Measurements from ENCODE around the gene TLR6. TPM values are rescaled to one million over a fixed set of nuclear protein-coding genes. Genes with fewer than 3 reads are reported as not detected.
A peak's percentile ranks its signal among the peaks of the same experiment; 100 is the strongest.
"Not testable (repeated sequence)": the region's sequence is repeated elsewhere in the genome, so short reads cannot be mapped to it uniquely, and the experiment has no call there.

The TLR6 gene
- total RNA-seq, 1 experiment from 2014 or later = 1.4 TPM

- DNase-seq (ENCODE audit: low read depth) = no peak
Observed at GRCh38 chr4:38823766-38824165, 32.9 kb downstream of the TLR6 start.

DNA sequence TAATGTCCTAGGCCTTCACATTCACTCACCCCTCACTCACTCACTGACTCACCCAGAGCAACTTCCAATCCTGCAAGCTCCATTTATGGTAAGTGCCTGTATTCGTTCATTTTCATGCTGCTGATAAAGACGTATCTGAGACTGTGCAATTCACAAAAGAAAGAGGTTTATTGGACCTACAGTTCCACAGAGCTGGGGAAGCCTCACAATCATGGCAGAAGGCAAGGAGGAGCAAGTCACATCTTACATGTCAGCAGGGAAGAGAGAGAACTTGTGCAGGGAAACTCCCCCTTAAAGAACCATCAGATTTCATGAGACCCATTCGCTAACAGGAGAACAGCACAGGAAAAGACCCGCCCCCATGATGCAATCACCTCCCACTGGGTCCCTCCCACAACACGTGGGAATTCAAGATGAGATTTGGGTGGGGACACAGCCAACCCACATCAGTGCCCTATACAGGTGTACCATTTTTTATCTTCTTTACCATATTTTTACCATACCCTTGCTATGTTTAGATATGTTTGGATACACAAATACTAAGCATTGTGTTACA is 33.8 kb downstream of the TLR6 start:
- DNase-seq (ENCODE audit: low read depth) = no peak

DNA sequence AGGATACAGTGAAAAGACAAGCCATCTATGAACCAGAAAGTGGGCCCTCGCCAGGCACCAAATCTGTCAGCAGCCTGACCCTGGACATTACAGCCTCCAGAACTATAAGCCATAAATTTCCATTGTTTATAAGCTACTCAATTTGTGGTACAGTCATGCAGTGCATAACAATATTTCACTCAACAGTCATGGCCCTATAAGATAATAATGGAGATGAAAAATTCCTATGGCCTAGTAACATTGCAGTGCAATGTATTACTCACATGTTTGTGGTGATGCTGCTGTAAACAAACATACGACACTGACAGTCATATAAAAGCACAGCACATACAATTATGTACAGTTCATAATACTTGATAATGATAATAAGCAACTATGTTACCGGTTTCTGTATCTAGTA is 34.9 kb downstream of the TLR6 start:
- DNase-seq (ENCODE audit: low read depth) = no peak

DNA sequence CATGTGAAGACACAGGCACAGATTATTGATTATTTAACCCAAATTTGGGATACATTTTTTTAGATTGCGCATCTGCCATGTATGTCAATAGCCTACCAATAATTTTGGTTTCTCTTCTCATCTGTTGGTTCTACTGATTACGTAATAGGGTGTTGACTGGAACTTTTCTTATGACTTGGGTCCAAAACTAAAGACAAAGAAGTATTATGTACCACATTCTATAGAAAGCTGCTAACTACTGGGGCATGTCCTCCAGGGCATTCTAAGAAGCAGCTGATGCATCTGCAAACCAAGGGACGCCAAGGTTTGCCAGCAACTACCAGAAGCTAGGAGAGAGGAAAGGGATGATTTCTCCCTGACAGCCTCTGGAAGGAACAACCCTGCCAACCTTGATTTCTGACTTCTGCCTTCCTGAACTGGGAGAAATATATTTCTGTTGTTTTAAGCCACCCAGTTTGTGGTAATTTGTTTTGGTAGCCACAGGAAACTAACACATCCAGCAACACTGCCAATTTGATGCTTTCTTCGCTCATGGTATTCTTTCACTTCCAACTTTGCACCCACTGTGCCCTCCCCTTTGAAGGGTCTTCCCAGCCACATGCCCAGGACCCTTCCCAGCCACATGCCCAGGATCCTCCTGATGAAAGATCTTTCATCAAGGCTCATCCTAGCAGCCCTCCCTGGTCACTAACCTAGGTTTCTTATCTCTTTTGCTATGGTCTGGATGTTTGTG is 36.1 kb downstream of the TLR6 start:
- no peak for DNase-seq (ENCODE audit: low read depth)

- peak; percentile 7 for DNase-seq (ENCODE audit: low read depth)
Observed at GRCh38 chr4:38819569-38819968, 37.0 kb downstream of the TLR6 start.

DNA sequence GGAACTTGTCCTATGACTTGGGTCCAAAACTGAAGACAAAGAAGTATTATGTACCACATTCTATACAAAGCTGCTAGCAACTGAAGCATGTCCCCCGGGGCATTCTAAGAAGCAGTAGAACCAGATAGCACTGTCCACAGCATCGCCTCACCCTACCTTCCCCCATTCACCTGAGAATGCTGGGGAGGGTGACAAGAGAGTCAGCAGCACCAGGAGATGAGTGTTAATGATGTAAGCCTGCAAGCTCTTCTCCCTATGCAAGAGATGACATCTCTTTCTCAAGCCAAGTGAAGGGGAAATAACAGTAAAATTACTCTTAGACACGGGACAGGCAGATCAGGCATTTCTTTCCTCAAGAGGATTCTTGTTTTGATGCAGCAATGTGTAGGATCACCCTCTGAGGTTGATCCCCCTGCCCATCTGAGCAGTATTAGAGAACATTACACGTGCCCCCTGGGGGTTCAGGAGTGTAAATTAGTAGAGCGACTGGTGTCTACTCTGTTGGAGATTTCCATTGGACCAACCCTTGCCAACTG is 38.1 kb downstream of the TLR6 start:
- no peak for DNase-seq (ENCODE audit: low read depth)

DNA sequence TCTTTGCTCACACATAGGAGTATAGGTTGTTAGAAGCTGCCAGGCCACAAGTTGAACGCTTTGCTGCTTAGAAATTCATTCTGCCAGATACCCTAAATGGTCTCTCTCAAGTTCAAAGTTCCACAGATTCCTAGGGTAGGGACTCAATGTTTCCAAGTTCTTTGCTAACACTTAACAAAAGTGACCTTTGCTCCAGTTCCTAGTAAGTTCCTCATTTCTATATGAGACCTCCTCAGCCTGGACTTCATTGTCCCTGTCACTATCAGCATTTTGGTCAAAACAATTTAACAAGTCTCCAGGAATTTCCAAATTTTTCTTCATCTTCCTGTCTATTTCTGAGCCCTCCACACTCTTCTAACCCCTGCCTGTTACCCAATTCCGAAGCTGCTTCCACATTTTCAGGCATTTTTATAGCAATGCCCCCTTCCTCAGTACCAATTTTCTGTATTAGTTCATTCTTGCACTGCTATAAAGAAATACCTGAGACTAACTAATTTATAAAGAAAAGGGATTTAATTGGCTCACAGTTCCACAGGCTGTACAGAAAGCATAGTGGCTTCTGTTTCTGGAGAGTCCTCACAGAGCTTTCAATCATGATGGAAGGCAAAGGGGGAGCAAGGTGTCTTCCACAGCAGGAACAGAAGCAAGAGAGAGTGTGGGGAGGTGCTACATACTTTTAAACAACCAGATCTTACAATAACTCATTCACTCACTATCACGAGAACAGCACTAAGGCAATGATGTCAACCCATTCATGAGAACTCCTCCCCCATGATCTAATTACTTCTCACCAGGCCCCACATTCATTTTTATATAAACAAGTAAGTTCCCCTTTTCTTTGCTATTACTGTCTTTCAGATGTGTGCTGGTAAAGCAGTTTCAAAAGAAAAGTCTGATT is 40.5 kb downstream of the TLR6 start:
- DNase-seq (ENCODE audit: low read depth) = peak; percentile 12

DNA sequence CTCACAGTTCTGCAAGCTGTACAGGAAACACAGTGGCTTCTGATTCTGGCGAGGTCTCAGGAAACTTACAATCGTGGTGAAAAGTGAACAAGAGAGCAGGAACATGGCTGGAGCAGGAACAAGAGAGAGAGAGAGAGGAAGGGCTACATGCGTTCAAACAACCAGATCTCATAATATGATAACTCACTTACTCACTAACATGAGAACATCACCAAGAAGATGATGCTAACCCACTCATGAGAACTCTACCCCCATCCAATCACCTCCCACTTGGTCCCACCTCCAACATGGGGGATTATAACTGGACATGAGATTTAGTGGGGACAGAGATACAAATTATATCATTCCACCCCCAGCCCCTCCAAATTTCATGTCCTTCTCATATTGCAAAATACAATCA is 42.2 kb downstream of the TLR6 start:
- no peak for DNase-seq (ENCODE audit: low read depth)

DNA sequence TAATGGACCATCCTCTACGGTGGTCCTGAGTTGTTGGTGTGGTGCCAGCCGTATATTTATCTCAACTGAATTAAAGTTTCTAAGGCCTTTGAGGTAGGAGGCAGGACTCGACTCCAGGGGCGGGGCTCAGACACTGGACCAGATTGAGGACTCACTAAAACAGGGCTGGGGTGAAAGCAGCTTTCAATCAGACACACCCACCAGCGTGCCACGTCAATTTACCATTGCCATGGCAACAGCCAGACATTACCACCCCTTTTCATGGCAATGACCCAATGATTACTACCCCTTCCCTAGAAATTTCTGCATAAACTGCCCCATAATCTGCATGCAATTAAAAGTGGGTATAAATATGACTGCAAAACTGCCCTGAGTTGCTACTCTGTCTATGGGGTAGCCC is 45.3 kb downstream of the TLR6 start:
- no peak for DNase-seq (ENCODE audit: low read depth)

- DNase-seq (ENCODE audit: low read depth) = not testable (repeated sequence)
Observed at GRCh38 chr4:38807462-38807861, 49.2 kb downstream of the TLR6 start.

- not testable (repeated sequence) for DNase-seq (ENCODE audit: low read depth)
Observed at GRCh38 chr4:38806251-38806650, 50.4 kb downstream of the TLR6 start.

DNA sequence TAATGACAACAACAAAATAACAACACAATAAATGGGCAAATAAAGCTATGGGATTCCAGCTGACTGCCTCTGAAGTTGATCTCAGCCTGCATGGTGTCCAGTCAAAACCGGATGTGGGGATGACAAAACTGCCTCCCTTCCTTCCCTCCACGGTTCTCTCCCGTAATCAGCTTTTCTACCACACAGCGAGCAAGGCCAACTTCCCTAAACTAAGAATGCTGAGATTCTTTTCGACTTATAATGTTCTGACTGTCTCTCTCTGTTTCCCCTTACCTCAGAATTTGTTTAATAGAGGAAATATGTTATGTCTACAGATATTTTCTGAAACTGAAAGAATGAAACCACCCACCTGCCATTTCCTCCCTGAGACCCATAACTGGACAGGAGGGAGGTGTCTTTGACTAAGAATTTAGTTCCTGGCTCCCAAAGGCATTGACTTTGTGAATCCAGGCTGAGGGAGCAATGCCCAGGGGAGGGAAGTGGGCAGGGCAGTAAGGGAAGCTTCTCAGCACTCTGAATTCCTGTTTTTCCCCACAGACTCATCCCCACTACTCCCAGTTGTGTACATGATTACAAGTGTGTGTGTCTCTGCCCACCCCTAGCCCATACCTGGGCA is 51.0 kb downstream of the TLR6 start:
- peak; percentile 36 for DNase-seq (ENCODE audit: low read depth)

DNA sequence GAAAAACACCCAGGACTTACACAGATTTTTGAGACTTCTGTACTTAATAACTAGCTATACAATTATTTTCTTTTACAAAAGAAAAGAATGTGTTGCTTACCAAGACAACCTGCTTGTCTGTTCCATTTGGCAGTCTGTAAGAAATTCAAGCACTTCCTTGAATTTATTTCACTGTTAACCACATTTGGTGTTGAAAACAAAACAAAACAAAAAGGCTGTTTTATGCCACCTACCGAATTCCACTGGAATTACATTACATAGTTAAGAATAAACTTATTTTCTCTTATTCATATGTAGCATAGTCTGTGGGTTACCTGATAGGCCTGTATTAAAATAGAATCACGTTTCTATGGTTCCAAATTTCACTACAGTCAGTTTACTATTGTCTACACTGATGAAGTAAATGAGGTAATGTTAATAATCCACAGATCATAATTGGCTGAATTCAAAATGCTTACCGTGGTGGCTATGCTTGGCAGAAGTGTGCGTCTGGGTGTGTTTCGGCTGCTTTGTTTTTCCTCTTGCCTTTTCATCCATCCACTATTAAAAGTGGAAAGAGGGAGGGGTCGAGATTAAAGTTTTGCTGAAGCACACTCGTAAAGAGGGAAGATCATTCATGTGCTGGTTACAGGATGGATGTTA is 51.8 kb downstream of the TLR6 start, which contains the start of gene TLR1:
TSS of gene TLR1 (minus strand) at position 138 of the 642 bp plus-strand sequence. CDS start 5,960 bp downstream, outside the sequence.
- DNase-seq (ENCODE audit: low read depth) = peak; percentile 36

GRCh38 chr4:38803833-38804653 is 52.6 kb downstream of the TLR6 start:
- DNase-seq (ENCODE audit: low read depth) = no peak

GRCh38 chr4:38802561-38803355 is 53.9 kb downstream of the TLR6 start:
- no peak for DNase-seq (ENCODE audit: low read depth)

DNA sequence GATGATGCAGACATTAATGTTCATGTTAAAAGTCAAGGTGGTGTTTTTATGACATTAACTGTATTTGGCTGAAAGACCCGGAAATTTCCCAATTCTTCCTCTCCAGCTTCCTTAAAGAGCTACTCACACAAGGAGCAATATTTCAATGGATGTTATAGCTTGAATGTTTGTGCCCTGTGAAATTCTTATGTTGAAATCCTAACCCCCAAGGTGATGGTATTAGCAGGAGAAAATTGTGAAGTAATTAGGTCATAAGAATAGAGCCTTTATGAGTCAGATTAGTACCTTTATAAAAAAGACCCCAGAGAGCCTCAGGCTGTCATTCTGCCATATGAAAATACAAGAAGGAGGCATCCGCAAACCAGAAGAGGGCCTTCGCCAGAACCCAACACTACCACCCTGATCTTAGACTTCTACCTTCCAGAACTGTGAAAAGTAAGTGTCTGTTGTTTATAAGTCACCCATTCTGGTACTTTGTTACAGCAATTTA is 55.6 kb downstream of the TLR6 start:
- no peak for DNase-seq (ENCODE audit: low read depth)

DNA sequence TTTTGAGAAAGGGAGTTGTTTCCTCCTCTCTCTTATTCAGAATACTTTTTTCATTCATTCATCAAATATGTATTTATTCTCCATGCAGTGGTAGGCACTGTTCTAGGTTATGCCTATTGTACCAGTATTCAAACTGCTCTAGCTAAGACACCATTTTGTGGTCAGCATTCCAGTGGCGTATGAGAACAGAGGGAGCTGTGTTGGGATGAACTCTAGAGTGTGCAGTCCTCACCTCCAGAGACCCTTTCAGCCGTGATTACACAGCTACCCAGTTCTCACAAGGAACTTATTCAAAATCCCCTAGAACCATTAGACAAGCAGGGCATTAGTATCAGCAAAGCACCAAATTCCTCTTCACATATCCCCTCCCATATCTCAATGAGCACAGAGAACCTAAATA is 56.3 kb downstream of the TLR6 start:
- no peak for DNase-seq (ENCODE audit: low read depth)

GRCh38 chr4:38795087-38795486 is 61.5 kb downstream of the TLR6 start:
- no peak for DNase-seq (ENCODE audit: low read depth)

DNA sequence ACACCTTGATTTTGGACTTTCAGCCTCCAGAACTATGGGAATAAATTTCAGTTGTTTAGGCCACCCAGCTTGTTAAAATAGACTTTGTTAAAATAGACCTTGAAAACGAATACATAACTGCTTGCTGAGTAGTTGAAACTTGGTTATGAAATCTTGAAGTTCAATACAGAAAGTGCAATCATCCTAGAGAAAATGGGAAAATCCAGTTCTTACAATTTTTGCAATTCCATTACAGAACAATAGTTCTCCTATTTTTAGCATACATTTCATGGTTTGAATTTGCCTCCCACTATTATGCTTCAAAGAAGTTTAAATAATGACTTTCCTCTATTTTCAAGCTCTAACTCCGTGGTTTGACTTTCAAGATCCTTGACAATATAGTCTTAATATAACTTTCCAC is 62.6 kb downstream of the TLR6 start:
- no peak for DNase-seq (ENCODE audit: low read depth)

Measured in HT1080 (cell line).